CD4-positive, alpha-beta T cell treated with Interleukin-12 subunit alpha and Interleukin-12 subunit beta, for 1 hour (primary cell): ENCODE data around the gene MAP7D1.

ENCODE experiments used
- DNase-seq: peaks from one replicate; pipeline ENCODE4 v3.0.0-alpha.2; 2020

MAP7D1 gene

GRCh38 chr1:36128126-36128904, 27.6 kb upstream of the MAP7D1 start:
- DNase-seq: no peak

DNA sequence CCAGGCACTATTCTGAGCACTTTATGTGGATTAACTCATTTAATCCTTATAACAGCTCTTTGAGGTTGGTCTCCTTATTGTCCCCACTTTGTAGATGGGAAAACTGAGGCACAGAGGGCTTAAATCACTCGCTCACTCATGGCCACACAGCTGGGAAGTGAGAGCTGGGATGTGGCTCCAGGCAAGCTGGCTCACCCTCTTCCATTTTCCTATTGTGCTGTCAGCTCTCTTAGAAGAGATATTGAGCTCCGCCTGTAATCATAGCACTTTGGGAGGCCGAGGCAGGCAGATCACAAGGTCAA, 27.1 kb upstream of the MAP7D1 start:
- DNase-seq: no peak

- no peak for DNase-seq
Measured at GRCh38 chr1:36132029-36132428, 23.9 kb upstream of the MAP7D1 start.

DNA sequence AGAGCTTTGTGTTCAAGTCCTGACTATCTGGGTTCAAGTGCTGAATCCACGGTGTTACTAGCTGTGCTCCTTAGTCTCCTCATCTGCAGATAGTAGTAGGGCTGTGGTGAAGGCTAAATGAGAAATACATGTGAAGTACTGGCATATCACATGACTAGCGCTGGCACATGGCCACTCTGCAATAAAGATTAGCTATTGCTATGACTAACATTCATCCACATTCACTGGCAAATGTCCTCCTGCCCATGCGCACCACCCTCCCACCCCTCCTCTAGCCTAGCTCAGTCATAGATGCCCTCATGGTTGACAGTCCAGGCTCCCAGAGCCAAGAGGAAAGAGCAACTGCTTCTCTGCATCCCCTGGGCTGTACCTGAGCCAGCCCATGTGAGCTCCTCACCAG, 22.5 kb upstream of the MAP7D1 start:
- DNase-seq: no peak

DNA sequence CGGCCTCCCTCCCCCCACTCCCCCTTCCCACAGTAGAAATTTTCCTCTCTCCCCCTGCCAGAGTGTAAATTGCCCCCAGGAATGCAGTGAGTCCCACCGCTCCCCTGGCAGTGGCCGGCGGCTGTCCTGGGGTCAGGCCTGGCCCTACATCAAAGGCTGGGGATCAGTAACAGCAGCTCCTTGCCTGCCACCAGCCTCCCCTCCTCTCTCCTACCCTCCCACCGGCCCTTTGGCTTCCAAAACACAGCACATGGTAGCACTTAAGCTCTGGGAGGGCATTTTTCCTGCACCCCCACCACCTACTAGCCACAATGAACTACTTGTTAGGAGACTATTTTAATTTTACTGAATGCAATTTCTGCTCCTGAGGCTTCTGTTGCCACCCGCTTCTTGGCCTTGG, 21.9 kb upstream of the MAP7D1 start:
- DNase-seq: no peak

DNA sequence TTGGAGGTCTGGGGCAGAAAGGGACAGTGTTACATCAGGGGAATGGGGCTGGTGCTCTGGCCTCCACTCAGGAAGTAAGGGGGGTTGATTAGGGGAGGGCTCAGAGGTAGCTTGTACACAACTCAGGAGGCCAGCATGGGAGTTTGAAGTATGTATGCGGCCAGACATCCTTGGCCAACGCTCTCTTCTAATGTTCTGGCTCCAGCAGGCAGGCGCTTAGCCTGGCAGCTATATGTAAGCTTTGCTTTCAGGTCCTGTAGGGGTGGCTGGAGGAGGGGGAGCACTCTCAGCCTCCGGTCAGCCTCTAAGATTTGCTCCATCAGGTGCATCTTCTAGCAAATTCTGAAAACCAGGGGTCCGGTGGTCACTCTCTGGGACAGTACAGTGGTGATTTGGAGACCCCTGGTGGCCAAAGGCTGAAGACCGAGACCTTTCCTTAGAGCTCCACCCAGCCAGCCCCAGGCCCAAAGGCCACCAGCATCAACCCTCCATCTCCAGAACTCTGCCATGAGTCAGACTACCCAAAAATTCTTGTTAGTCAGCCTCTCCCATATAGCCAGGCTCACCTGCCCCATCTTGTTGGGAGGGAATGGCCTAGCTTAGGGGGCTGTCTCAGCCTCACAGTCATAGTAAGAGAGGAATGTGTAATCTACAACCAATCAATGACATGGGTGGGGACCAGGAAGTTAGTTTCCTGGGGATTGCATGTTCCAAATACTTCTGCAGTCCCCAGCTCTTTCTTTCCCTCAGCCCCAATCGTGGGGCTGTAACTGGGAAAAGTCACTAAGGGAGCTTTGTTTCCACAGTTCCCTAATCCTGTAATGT, 21.2 kb upstream of the MAP7D1 start:
- DNase-seq: no peak

- no peak for DNase-seq
Measured at GRCh38 chr1:36135330-36135667, 20.7 kb upstream of the MAP7D1 start.

DNA sequence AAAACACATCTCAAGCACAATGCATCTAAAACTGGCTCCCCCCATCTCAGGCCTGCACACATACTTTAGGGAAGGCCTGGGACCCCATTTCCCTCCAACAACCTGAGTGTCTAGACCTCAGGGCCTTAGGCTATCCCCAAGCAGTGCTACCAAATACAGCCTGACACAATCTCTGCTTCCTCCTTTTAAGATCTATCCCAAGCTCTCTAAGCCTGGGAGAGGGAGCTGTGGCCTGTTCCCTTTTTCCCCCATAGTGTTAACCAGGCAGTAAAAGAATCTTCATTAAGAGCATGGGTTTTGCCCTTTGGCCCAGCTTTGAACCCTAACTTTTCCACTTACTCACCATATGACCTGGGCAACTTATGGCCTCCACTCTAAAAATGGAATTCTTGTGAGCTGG, 20.2 kb upstream of the MAP7D1 start:
- DNase-seq: no peak

GRCh38 chr1:36136535-36136934, 19.4 kb upstream of the MAP7D1 start:
- no peak for DNase-seq

- no peak for DNase-seq
Measured at GRCh38 chr1:36137226-36137625, 18.7 kb upstream of the MAP7D1 start.

DNA sequence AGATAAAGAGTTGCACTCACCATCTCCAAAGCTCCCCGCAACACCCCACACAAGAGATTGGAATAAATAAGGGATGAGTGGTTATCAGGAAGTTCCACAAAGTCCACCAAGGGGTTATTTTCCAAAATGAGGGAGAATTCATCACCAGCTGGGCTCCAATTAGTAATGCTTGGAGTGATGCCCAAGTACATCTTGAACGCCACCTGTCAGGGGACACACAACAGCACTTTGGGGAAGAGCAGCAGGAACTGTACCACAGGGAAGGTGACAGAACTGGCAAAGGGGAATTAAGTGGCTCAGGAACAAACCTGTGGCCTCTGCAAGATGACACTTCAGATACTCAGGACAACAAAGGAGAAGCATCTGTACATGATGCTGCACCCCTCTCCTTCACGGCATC, 18.2 kb upstream of the MAP7D1 start:
- DNase-seq: no peak

- DNase-seq: no peak
Measured at GRCh38 chr1:36139521-36139920, 16.4 kb upstream of the MAP7D1 start.

GRCh38 chr1:36142121-36142520, 13.8 kb upstream of the MAP7D1 start:
- DNase-seq: no peak

- no peak for DNase-seq
Measured at GRCh38 chr1:36143424-36143823, 12.5 kb upstream of the MAP7D1 start.

DNA sequence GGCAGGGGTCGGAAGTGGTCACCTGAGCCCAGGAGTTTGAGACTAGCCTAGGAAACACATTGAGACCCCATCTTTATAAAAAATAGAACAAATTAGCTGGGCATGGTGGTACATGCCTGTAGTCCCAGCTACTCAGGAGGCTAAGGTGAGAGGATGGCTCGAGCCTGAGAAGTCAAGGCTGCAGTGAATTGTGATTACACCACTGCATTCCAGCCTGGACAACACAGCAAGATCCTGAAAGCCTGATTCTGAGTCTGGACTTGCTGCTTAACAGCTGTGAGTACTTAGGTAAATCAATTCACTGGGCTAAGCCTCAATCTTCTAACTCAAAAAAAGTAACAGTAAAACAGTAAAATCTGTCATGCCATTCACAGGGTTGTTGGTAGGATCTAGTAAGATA, 11.5 kb upstream of the MAP7D1 start:
- no peak for DNase-seq

- no peak for DNase-seq
Measured at GRCh38 chr1:36148821-36149236, 7.1 kb upstream of the MAP7D1 start.

DNA sequence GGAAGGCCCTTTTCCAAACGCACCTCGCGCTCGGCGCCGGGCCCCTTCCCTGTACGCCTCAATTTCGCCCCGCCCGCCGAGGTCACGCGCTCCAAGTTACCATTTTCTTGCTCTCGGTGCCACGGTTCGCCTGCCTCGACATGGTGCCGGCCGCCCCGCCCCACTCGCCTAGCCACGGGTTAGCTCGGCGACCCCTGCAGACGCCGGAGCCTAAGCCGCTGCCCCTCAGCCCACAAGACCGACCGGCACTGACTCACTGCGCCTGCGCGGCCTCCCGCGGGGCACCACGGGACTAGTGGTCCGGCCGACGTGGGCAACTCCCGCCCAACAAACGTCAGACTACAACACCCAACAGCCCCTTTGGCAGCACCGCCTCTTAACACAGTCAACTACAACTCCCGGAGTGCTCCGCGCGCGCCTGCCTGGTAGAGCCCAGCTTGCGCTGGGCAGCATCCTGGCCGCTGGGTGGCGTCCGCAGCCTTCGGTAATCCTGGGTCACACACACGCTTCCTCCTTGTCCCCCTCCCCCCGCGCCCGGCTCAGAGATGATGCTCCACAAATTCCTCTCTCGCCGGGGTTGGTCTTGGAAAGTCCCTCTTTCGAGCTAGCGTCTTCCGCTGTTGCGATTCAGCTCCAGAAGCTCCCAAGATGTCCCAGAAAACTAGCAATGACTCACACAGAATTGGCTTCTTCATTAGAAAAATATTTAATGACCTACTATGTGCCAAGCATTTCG, 6.6 kb upstream of the MAP7D1 start, which contains the start of gene TRAPPC3:
Gene TRAPPC3, minus strand, starts transcription at position 250 of the 736 bp plus-strand sequence. Its CDS starts 108 bp downstream, at position 142.
- peak; percentile 100 for DNase-seq

DNA sequence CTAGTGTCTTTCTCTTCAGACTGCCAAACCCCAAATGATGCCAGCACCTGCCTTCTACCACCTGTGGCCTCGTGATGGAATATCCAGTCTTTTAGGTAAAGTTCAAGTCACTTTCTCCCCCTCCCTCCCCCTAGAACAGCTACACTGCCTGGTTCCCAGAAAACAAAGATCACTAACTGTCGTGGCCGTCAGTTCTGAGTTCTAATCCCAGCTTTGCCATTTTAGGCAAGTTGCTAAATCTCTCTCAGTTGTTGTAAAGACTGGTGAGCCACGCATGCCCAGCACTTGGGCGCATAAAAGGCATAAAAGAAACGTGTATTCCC, 6.0 kb upstream of the MAP7D1 start:
- DNase-seq: no peak

DNA sequence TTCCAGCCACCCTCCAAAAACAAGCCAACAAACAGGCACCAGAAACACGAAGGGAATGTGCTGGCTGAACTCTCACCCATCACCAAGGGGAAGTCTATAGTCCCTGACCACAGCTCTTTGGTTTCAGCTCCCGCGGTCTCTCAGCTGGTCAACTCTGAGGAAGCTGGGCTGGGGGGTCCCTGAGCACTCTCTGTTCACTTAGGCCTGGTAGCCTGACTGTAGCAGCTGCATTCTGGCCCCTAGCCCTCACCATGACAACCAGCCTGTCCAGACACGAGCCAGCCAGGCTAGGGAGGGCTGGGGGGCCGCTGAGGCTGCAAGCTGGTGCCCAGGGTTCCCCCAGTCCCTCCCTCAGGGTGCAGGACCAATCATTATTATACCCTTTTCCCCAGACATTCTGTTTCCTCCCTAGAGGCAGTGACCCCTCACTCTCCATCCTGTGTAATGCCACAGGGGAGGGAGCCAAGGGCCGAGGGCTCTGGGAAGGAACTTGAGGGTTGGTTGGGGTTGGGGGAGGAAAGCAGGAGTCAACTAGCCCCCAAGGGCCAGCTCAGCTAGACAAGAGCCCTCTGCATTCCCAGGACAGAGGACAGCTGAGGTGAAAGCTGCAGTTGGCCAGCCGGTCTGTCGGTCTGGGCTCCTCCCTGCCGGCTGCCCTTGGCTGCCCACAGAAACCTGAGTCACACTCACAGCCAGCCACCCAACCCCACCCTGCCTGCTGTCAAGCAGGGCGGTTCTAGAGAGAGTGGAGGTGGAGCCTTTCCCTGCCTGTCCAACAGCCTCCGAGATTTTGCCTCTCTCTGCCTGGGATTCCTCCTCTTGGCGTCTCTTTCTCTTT, 5.4 kb upstream of the MAP7D1 start:
- peak; percentile 82 for DNase-seq

- no peak for DNase-seq
Measured at GRCh38 chr1:36151134-36151844, 4.7 kb upstream of the MAP7D1 start.

- peak; percentile 73 for DNase-seq
Measured at GRCh38 chr1:36151845-36152203, 4.1 kb upstream of the MAP7D1 start.

DNA sequence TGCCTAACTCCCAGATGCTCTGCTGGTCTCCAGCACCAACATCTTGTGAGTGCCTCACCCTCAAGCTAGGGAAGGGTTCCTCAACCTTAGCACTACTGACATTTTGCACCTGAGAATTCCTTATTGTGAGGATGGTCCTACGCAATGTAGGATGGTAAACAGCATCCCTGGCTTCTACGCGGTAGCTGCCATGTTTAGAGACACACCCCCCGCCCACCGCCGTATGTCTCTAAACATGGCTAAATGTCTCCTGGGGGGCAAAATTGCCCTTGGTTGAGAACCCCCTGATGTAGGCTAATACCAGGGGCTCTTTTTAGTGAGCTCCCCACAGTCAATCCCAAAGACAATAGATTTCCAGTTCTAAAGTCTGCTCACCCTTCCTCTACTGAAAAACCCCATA, 2.5 kb upstream of the MAP7D1 start:
- no peak for DNase-seq

DNA sequence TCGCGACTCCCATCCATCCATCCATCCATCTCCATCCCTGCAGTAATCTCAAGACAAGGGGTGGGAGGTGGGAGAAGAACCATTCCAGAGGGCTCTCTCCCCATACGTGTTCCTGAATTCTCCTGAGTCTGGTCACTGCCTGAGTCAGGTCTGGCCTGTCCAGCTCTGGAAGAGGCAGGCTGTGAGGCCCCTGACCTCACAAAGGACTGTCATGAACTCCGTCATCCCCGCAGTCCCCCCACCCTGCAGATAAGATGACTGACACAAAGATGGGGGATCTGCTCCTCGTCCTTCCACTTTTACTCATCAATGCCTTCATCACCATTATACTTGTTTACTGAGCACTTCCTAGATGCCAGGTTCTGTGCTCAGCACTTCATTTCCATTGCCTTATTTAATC, 1.6 kb upstream of the MAP7D1 start:
- no peak for DNase-seq
